Measurements from ENCODE around the gene GBP2.

GRCh38 chr1:89065079-89065868 is 60.6 kb downstream of the GBP2 start, which contains the start of gene GBP1:
- TF ChIP-seq, protein P1, sequence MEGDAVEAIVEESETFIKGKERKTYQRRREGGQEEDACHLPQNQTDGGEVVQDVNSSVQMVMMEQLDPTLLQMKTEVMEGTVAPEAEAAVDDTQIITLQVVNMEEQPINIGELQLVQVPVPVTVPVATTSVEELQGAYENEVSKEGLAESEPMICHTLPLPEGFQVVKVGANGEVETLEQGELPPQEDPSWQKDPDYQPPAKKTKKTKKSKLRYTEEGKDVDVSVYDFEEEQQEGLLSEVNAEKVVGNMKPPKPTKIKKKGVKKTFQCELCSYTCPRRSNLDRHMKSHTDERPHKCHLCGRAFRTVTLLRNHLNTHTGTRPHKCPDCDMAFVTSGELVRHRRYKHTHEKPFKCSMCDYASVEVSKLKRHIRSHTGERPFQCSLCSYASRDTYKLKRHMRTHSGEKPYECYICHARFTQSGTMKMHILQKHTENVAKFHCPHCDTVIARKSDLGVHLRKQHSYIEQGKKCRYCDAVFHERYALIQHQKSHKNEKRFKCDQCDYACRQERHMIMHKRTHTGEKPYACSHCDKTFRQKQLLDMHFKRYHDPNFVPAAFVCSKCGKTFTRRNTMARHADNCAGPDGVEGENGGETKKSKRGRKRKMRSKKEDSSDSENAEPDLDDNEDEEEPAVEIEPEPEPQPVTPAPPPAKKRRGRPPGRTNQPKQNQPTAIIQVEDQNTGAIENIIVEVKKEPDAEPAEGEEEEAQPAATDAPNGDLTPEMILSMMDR (IDR thresholded peaks at IDR 0.05), result no peak
- peak in 1 of 2 donors; percentile 26 for TF ChIP-seq POLR2A (IDR thresholded peaks at IDR 0.05)
- no peak for TF ChIP-seq EP300 (IDR thresholded peaks at IDR 0.05)

All from suprapubic skin (tissue), 3 donors.